LoVo (cell line): Measurements from ENCODE around the gene CEL.
A peak's percentile ranks its signal among the peaks of the same experiment; 100 is the strongest.
"Not testable (repeated sequence)": the region's sequence is repeated elsewhere in the genome, so short reads cannot be mapped to it uniquely, and the experiment has no call there.

ENCODE experiments used
- DNase-seq: peaks from one replicate; pipeline ENCODE4 v3.0.0-alpha.2; 2016; ENCODE audit warnings: low spot score

CEL gene

GRCh38 chr9:133061764-133062145 lies at the start of gene CEL:
Gene CEL, plus strand, starts transcription at chr9:133061981. Its CDS starts 22 bp downstream, at chr9:133062003.
- not testable (repeated sequence) for DNase-seq

DNA sequence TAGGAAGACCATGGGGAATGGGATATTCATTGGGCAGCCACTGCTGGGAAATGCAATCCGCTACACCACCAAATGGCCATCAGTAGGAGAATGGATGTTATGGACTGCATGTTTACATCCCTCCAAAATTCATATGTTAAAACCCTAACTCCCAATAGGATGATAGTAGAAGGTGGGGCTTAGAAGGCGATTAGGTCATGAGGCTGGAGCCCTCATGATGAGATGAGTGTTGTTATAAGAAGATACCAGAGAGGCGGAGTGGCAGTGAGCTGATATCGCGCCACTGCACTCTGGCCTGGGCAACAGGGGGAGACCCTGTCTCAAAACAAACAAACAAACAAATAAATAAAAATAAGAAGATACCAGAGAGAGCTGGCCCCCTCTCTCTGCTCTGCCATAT lies 47.1 kb upstream of the CEL start:
- no peak for DNase-seq

DNA sequence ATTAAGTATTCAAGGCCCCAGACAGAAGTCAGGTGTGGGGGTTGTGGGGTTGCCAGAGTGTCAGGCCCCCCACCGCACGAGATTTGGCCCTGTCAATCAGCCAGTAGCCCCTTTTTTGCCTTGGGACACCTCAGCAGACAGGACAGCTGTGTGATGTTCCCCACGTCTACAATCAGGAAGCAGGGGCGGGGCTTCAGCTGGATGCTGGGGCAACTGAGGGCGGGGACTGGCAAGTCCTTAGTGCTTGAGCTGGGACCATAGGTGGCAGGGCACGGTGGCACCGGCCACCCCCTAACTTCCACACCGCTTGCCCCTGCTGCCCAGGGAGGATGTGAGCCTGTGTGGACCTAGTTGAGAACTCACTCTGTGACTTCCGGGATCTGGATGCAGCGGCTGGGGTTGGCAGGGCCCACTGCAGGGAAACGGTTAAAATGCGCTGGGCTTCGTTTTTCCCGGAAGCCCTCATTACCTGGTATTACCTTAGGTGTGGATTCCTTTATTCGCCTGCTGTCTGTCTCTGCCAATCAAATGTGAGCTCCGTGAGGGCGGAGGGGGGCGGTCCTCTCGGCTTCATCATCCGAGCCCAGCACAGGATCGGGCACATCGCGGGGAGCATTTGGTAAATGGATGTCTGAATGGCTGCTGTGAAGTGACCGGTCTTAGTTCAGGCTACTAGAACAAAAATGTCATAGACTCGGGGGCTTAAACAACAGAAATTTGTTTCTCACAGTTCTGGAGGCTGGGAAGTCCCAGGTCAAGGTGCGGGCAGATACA lies 38.5 kb upstream of the CEL start:
- DNase-seq: no peak

DNA sequence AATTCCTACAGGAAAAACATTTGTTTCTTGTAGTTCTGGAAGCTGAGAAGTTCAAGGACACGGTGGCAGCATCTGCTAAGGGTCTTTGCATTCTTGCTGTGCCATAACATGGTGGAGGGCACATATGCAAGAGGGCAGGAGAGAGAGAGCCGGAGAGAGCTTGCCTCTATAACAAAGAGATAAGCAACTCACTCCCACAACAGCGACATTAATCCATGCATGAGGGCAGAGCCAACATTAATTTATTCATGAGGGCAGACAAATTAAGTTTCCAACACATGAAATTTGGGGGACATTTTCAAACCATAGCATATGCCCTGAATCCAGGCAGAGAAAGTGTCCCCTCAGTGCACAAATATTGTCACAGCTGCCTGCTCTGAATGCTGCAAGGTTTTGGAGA lies 35.4 kb upstream of the CEL start:
- no peak for DNase-seq

GRCh38 chr9:133027134-133027533 lies 34.6 kb upstream of the CEL start:
- DNase-seq: no peak

- no peak for DNase-seq
These were observed 33.6 kb upstream of the CEL start for GRCh38 chr9:133028221-133028620.

DNA sequence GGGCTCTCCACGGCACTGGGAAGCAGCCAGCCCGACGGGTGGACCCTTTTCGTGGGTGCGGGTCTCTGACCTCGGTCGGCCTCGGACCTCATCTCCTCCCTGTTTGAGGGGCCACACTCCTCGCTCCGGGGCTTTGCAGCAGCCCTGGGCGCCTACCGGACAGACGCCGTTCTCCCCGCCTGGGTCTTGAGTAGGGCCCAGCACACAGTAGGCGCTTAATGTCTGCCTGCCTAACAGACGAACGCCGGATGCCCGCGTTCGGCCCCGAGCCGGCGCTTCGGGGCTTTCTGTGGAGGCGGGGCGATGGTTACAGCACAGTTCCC lies 31.8 kb upstream of the CEL start:
- no peak for DNase-seq

GRCh38 chr9:133030317-133031129 lies 31.3 kb upstream of the CEL start, which contains the start of gene GTF3C5:
Gene GTF3C5, plus strand, starts transcription at chr9:133030997. Its CDS starts 15 bp downstream, at chr9:133031012.
- peak; percentile 98 for DNase-seq

DNA sequence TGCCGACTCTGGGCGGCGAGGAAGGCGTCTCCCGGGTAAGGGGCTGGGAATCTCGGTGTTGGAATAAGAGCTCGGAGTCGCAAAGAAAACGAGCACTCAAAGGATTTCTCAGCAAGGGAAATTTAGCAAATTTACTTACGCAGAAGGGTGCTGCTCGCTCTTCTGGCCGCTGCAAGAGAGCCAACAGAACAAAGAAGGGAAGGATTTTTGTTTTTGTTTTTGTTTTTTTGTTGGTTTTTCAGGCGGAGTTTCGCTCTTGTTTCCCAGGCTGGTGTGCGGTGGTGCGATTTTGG lies 30.7 kb upstream of the CEL start:
- DNase-seq: no peak

- no peak for DNase-seq
These were observed 30.3 kb upstream of the CEL start for GRCh38 chr9:133031496-133031911.

- DNase-seq: no peak
These were observed 29.6 kb upstream of the CEL start for GRCh38 chr9:133032171-133032570.

DNA sequence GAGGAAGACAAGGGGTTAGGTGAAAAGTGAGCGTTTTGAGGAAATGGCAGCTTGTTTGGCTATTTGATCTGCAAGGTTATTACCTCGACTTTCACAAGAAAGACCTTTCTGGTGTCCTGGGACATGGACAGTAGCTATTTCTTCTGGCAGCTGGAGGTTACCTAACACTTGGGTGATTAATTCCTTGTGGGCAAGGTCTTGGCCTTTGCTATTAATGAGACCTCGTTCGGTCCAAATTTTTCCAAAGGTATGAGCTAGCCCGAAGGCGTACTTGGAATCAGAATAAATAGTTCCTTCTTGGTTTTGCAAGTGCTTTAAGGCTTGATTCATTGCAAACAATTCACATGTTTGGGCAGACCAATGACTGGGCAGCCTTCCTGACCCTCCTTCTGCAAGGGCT lies 26.1 kb upstream of the CEL start:
- no peak for DNase-seq

DNA sequence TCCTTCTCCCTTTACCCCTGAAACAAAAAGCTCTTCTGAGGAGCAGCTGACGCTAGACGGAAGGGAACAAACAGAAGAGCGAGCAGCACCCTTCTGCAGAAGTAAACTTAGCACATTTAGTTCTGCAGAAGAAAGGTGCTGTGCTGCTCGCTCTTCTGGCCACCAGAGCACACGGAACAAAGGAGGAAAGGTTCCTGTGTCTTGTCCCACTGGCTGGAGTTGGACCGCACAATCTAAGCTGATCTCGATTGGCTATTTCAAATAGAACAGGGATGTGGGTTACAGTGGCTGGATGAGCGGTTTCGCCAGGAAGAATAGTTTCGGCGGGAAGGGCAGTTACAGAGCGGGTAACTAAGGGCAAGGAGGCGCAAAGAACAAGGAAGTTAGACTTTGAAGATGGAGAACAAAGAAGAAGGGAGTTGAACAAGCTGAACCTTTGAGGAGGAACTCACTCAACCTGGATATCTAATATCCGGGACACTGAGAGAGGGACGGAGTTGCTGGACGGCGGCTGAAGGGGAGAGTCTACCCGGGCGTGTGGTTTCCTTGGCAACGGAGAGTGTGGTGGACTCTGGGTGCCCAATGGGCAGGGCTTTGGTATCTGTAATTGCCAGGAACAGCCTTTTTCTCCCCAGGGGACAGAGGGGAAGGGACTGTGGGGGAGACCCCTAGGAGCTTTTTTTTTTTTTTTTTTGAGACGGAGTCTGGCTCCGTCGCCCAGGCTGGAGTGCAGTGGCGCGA lies 23.8 kb upstream of the CEL start:
- DNase-seq: no peak

GRCh38 chr9:133040892-133041479 lies 20.8 kb upstream of the CEL start:
- DNase-seq: not testable (repeated sequence)

DNA sequence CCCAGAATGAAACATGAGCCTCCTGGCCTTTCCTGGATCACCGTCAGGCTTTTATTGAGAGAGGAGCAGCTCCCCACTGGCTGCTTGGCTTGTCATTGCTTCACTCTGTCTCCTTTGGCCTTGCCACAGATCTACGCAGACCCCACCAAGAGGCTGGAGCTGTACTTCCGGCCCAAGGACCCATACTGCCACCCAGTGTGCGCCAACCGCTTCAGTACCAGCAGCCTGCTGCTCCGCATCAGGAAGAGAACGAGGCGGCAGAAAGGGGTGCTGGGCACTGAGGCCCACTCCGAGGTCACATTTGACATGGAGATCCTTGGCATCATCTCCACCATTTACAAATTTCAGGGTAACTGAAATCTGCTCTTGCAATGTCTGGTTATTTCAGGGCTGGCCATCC lies 19.8 kb upstream of the CEL start:
- DNase-seq: no peak

- no peak for DNase-seq
These were observed 19.1 kb upstream of the CEL start for GRCh38 chr9:133042676-133043075.

- no peak for DNase-seq
These were observed 18.2 kb upstream of the CEL start for GRCh38 chr9:133043449-133044035.

- DNase-seq: no peak
These were observed 17.7 kb upstream of the CEL start for GRCh38 chr9:133044125-133044524.

DNA sequence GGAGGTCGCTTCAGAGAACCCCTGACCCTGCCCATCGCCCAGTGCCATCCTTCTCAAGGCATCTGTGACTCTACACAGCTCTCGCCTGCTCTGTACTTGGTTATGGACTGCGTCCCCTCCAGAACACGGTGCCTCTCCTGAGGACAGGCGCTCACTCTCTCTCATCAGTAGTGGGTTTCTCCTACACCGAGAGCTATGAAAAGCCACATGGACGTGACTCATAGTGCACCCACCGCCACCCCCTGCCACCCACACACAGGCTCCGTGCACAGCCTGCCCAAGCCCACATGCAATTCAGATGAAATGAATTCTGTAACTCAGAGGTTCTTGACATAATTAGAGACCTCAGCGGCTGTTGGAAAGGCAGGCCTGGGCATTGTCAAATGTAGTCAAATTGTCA lies 17.1 kb upstream of the CEL start:
- no peak for DNase-seq

DNA sequence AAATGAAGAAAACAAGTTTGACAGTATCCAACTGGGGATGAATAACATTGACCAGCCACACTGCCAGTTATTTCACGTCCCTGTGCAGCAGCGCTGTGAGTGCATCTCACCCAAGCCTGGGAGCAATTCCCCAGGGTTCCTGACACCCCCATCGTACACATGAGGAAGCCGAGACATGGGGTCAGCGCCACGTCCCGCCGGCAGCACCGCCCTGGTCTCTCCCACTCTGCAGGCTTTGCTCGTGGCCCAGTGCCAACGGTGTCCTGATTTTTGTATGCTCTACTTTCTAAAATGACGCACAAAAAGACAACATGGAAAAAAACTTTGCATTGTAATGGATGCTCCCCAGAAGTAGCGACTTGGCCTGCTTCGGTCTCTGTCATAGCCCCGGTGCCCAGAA lies 16.6 kb upstream of the CEL start:
- DNase-seq: no peak

DNA sequence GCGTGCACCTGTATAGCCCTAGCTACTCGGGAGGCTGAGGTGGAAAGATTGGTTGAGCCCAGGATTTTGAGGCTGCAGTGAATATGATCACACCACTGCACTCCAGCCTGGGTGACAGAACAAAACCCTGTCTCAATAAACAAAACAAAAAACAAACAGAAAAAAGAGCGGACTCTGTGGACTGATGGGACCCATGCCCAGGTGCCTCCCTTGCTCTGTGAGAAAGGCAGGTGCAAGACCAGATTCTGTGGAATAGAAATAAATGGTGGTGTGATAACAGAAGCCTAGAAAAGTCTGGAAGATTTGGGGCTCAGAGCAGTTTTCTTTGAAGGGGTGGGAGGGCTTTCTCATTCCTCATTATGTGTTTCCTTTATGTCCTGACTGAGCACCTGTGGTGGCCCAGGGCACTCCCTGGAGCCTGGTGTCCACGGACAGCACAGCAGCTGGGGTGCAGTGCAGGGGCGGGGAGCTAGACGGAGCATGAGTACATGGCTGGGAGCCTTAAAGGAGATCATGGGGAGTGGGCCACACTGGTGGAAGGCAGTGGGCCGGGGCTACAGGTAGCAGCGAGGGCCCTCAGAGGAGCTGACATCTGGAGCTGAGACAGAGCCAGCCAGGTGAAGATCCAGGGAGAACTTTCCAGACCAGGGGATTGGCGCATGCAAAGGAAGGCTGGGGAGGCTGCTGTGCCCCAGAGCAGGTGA lies 15.4 kb upstream of the CEL start:
- no peak for DNase-seq

DNA sequence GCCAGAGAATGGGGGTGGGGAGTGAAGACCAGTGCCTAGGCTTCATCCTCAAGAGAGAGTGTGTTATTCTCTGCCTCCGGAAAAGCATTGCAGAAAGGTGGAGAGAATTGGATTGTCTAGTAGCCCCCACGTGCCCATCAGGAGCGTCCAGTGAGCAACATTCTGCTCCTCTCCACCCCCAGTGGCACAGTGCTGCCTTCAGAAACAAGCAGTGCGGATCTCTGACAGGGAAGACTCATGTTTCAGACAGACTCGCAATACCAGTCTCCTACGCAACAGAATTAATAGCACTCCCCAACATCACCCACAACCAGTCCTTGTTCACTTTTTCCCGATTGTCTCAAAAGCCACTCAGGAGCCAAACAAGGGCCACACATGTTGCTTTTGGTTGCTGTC lies 14.9 kb upstream of the CEL start:
- no peak for DNase-seq
